ENCODE measurements around the gene JSRP1. TPM values are rescaled to one million over a fixed set of nuclear protein-coding genes. Genes with fewer than 3 reads are reported as not detected.

JSRP1 gene
- polyA plus RNA-seq, 1 donor from 2014 or later = 1.4 TPM

DNA sequence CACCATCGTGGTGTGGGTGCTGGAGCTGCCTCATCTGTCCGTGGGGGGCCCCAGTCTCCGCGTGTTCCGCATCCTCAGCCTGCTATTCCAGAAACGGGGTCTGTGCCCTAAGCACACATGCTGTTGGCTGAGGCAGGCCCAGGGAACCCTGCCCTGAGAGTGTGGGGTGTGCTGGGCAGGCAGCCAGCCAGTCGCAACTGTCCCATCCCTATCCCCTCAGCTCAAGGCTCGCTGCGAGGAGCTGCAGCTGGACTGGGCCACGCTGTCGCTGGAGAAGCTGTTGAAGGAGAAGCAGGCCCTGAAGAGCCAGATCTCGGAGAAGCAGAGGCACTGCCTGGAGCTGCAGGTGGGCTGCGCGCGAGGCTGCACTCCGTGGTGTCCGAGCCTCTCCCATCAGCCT is 42.0 kb downstream of the JSRP1 start:
- H3K79me2 ChIP-seq (replicated peaks; ENCODE audit: insufficient read depth, low read length) = no peaks in the 10 kb centered on the region
- H3K27me3 ChIP-seq (ENCODE audit: insufficient read depth, low read depth, low read length) = no peaks in the 10 kb centered on the region
- H3K4me2 ChIP-seq (ENCODE audit: low read length) = no peak overlapping the region
- no peaks in the 10 kb centered on the region for H3K36me3 ChIP-seq (ENCODE audit: insufficient read depth, low read length)
- no peak overlapping the region for H2AFZ ChIP-seq (ENCODE audit: low read depth, low read length)
- no peak overlapping the region for H3K9ac ChIP-seq (ENCODE audit: low read length)
- no peaks in the 10 kb centered on the region for H3K9me3 ChIP-seq (ENCODE audit: low read length)
- H3K27ac ChIP-seq (ENCODE audit: low read length) = no peak overlapping the region
- H4K20me1 ChIP-seq (ENCODE audit: insufficient read depth) = no peaks in the 10 kb centered on the region
- no peak for TF ChIP-seq TAF1 (IDR thresholded peaks at IDR 0.05; ENCODE audit: low read depth)
- no peak for TF ChIP-seq EP300 (conservative IDR thresholded peaks at IDR 0.05; ENCODE audit: poor library complexity, severe bottlenecking)
- no peak for TF ChIP-seq REST (IDR thresholded peaks at IDR 0.05; ENCODE audit: borderline replicate concordance)
- no peak for TF ChIP-seq EZH2 (IDR thresholded peaks at IDR 0.05; ENCODE audit: borderline replicate concordance, insufficient read depth, low read length, poor library complexity, severe bottlenecking)
- no peak for TF ChIP-seq SMC3 (conservative IDR thresholded peaks at IDR 0.05; ENCODE audit: poor library complexity)
- TF ChIP-seq, protein P1, sequence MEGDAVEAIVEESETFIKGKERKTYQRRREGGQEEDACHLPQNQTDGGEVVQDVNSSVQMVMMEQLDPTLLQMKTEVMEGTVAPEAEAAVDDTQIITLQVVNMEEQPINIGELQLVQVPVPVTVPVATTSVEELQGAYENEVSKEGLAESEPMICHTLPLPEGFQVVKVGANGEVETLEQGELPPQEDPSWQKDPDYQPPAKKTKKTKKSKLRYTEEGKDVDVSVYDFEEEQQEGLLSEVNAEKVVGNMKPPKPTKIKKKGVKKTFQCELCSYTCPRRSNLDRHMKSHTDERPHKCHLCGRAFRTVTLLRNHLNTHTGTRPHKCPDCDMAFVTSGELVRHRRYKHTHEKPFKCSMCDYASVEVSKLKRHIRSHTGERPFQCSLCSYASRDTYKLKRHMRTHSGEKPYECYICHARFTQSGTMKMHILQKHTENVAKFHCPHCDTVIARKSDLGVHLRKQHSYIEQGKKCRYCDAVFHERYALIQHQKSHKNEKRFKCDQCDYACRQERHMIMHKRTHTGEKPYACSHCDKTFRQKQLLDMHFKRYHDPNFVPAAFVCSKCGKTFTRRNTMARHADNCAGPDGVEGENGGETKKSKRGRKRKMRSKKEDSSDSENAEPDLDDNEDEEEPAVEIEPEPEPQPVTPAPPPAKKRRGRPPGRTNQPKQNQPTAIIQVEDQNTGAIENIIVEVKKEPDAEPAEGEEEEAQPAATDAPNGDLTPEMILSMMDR (IDR thresholded peaks at IDR 0.05; ENCODE audit: poor library complexity, severe bottlenecking) = no peak
- TF ChIP-seq POLR2AphosphoS5 (IDR thresholded peaks at IDR 0.05) = no peak
- TF ChIP-seq MXI1 (conservative IDR thresholded peaks at IDR 0.05; ENCODE audit: poor library complexity, severe bottlenecking) = no peak
- TF ChIP-seq RAD21 (conservative IDR thresholded peaks at IDR 0.05) = no peak
- no peaks in the 10 kb centered on the region for H3K9me2 ChIP-seq (ENCODE audit: insufficient read depth, low read length)
- no peaks in the 10 kb centered on the region for H3F3A ChIP-seq (ENCODE audit: insufficient read depth, low read length, poor library complexity, severe bottlenecking)
- no peak overlapping the region for H3K4me3 ChIP-seq (ENCODE audit: low read length)

- H3F3A ChIP-seq (ENCODE audit: insufficient read depth, low read length, poor library complexity, severe bottlenecking) = no peaks in the 10 kb centered on the region
- no peaks in the 10 kb centered on the region for H3K79me2 ChIP-seq (replicated peaks; ENCODE audit: insufficient read depth, low read length)
- H3K4me2 ChIP-seq (ENCODE audit: low read length) = no peak overlapping the region
- no peaks in the 10 kb centered on the region for H3K27me3 ChIP-seq (ENCODE audit: insufficient read depth, low read depth, low read length)
- no peak overlapping the region for H2AFZ ChIP-seq (ENCODE audit: low read depth, low read length)
- H3K4me3 ChIP-seq (ENCODE audit: low read length) = no peak overlapping the region
- H3K9ac ChIP-seq (ENCODE audit: low read length) = no peak overlapping the region
- no peaks in the 10 kb centered on the region for H4K20me1 ChIP-seq (ENCODE audit: insufficient read depth)
- TF ChIP-seq SMC3 (conservative IDR thresholded peaks at IDR 0.05; ENCODE audit: poor library complexity) (no peak), REST (IDR thresholded peaks at IDR 0.05; ENCODE audit: borderline replicate concordance) (no peak), EZH2 (IDR thresholded peaks at IDR 0.05; ENCODE audit: borderline replicate concordance, insufficient read depth, low read length, poor library complexity, severe bottlenecking) (no peak), EP300 (conservative IDR thresholded peaks at IDR 0.05; ENCODE audit: poor library complexity, severe bottlenecking) (no peak), TAF1 (IDR thresholded peaks at IDR 0.05; ENCODE audit: low read depth) (no peak)
- H3K9me3 ChIP-seq (ENCODE audit: low read length) = no peaks in the 10 kb centered on the region
- H3K9me2 ChIP-seq (ENCODE audit: insufficient read depth, low read length) = no peaks in the 10 kb centered on the region
- H3K36me3 ChIP-seq (ENCODE audit: insufficient read depth, low read length) = no peaks in the 10 kb centered on the region
- H3K27ac ChIP-seq (ENCODE audit: low read length) = no peak overlapping the region
These were observed 42.4 kb downstream of the JSRP1 start for GRCh38 chr19:2213799-2214198.

Data from neural cell (in vitro differentiated cells).